BE2C (cell line): Measurements from ENCODE around the gene CDC5L.

ENCODE experiments used
- DNase-seq: peaks from one replicate; pipeline ENCODE4 v3.0.0-alpha.2; 2020
- H3K27me3 ChIP-seq: fragments of 250-450 bp; sonication (Bioruptor Pico); 2 replicates; pipeline ENCODE4 v1.5.1; 2020; ENCODE audit warnings: mild to moderate bottlenecking
- H3K36me3 ChIP-seq: fragments of 250-450 bp; sonication (Bioruptor Pico); 2 replicates; pipeline ENCODE4 v1.5.1; 2020; ENCODE audit warnings: mild to moderate bottlenecking
- H3K4me1 ChIP-seq: fragments of 250-450 bp; sonication (Bioruptor Pico); 2 replicates; pipeline ENCODE4 v1.5.1; 2020
- H3K4me3 ChIP-seq: 2 replicates; pipeline ENCODE4 v1.5.1; 2011; ENCODE audit warnings: low read depth, low read length
- H3K9me3 ChIP-seq: fragments of 250-450 bp; sonication (Bioruptor Pico); 2 replicates; pipeline ENCODE4 v1.5.1; 2020
- TF ChIP-seq, protein P1 (sequence below): IDR thresholded peaks from 2 replicates; pipeline ENCODE4 v1.5.1; 2012; ENCODE audit warnings: mild to moderate bottlenecking, low read depth, low read length

CDC5L gene

DNA sequence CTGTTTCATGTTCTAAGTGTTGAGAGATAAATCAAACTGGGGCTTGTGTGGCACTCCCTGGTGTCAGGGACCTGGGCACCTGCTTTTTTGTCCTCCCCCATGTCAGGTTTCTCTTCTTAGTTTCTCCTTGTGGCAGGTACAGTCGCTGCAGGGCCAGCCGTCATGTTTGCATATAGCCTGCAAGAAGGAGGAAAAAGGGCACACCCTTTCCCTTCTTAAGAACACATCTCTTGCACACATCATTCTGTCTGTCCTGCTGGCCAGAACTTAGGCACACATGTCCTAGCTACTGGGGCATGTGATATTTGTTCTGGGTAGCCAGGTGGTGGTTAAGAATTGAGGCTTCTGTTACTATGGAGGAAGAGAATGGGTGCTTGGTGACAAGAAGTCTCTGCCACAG, 27.9 kb downstream of the CDC5L start:
- no peak for DNase-seq
- Histone ChIP-seq H3K4me1 (no peaks in the 10 kb centered on the region), H3K4me3 (no peak overlapping the region), H3K36me3 (peaks cover 71% of the 10 kb centered on the region), H3K9me3 (no peaks in the 10 kb centered on the region), H3K27me3 (no peaks in the 10 kb centered on the region)
- TF ChIP-seq, protein P1, sequence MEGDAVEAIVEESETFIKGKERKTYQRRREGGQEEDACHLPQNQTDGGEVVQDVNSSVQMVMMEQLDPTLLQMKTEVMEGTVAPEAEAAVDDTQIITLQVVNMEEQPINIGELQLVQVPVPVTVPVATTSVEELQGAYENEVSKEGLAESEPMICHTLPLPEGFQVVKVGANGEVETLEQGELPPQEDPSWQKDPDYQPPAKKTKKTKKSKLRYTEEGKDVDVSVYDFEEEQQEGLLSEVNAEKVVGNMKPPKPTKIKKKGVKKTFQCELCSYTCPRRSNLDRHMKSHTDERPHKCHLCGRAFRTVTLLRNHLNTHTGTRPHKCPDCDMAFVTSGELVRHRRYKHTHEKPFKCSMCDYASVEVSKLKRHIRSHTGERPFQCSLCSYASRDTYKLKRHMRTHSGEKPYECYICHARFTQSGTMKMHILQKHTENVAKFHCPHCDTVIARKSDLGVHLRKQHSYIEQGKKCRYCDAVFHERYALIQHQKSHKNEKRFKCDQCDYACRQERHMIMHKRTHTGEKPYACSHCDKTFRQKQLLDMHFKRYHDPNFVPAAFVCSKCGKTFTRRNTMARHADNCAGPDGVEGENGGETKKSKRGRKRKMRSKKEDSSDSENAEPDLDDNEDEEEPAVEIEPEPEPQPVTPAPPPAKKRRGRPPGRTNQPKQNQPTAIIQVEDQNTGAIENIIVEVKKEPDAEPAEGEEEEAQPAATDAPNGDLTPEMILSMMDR: no peak; the same call in 1 of the 2 replicates

DNA sequence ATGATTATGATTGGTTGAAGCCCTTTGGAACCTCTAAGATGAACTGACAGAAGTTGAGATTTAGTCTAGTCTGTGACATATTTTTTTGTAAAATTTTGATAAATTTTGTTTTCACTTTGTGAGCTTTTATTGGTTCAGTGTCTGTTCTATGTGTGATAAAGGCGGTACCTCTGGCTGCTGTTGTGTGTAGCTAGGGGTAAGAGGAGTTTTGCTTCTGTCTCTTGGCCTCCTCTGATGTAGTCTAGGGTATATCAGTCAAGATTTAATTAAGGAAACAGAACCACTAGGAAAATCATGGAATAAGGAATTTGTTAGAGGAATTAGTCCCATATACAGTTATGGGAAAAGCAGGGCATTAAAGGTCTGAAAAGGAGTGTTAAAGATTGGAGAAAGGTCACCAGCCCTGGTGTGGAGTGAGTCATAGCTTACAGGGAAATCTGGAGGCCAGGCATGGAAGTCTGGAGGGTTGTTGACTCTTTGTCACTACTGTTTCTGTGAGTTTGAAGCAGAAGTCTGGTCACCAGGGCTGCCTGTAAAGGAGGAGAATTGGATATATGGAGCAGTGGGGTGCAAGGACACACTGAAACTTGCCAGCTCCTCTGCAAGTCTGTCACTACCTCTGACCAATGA, 28.5 kb downstream of the CDC5L start:
- no peaks in the 10 kb centered on the region for H3K4me1 ChIP-seq
- H3K27me3 ChIP-seq: no peaks in the 10 kb centered on the region
- TF ChIP-seq, protein P1: no peak
- peaks cover 76% of the 10 kb centered on the region for H3K36me3 ChIP-seq
- H3K4me3 ChIP-seq: no peak overlapping the region
- no peak for DNase-seq
- H3K9me3 ChIP-seq: no peaks in the 10 kb centered on the region

DNA sequence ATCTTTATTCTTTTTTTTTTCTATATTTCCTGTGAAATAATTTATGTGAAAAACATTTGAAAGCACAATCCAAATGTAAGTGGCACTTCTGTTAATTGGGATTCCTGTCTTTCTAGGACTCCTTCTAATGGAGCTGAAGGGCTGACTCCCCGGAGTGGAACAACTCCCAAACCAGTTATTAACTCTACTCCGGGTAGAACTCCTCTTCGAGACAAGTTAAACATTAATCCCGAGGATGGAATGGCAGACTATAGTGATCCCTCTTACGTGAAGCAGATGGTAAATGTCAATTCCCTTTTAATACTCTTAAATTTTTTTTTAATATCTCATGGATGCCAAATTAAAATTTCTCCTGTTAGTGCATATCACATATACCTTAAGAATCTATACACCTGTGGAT, 35.0 kb downstream of the CDC5L start:
- Histone ChIP-seq H3K36me3 (peaks cover 79% of the 10 kb centered on the region), H3K4me1 (no peaks in the 10 kb centered on the region), H3K4me3 (no peak overlapping the region), H3K9me3 (no peaks in the 10 kb centered on the region), H3K27me3 (no peaks in the 10 kb centered on the region)
- DNase-seq: no peak
- TF ChIP-seq, protein P1: no peak

DNA sequence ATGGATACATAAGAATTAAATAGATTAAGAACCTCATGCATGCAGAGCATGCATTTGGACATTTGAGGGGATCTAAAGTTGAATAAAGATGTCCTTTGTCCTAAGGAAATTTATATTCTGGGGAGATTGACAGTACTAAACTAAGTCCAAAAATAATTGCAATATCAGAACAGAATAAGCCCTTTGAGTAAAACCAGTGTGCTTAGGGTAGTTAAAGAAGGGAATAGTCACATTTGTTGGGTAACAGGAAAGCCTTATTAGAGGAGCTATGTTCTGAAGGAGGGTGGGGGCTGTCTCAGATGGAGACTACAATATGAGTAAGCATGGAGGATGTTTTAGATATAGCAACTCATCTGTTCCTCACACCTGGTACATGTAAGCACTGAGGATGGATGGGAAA, 35.8 kb downstream of the CDC5L start:
- no peak for DNase-seq
- Histone ChIP-seq H3K4me3 (no peak overlapping the region), H3K4me1 (no peaks in the 10 kb centered on the region), H3K9me3 (no peaks in the 10 kb centered on the region), H3K36me3 (peaks cover 76% of the 10 kb centered on the region), H3K27me3 (no peaks in the 10 kb centered on the region)
- TF ChIP-seq, protein P1: no peak

DNA sequence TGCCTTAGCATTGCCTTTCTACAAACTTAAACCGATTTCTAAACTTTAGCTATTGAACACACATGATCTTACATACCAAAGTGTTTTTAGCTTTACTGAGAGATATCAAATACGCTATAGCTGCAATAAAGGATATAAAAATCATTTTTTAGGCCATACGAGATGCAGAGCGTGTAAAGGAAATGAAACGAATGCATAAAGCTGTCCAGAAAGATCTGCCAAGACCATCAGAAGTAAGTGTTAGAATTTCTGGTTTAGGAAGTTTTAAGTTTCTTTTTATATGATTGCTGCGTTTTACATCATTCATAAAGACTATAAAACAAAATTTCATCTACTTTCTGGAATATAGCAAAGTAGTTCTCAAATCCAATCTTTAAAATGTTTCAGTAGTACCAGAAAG, 38.4 kb downstream of the CDC5L start:
- no peaks in the 10 kb centered on the region for H3K27me3 ChIP-seq
- H3K4me3 ChIP-seq: no peak overlapping the region
- TF ChIP-seq, protein P1: no peak
- H3K4me1 ChIP-seq: no peaks in the 10 kb centered on the region
- DNase-seq: no peak
- H3K36me3 ChIP-seq: peaks cover 66% of the 10 kb centered on the region
- H3K9me3 ChIP-seq: no peaks in the 10 kb centered on the region

DNA sequence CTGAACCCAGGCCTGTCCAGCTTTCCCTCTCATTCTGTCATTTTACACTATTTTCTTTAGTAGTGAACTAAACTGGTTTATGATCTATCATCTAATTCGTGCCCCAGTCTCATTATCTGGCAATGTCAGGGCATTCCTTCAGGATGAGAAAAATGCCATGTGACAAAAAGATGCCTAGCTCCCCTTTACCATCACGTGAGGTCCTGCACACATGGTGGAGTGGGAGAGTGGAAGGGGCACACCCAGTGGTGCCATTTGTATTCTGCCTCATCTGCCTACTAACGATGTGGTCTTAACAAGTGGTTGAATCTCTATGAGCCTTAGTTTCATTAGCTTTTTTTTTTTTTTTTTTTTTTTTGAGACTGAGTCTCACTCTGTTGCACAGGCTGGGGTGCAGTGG, 41.2 kb downstream of the CDC5L start:
- TF ChIP-seq, protein P1: no peak
- Histone ChIP-seq H3K36me3 (peaks cover 54% of the 10 kb centered on the region), H3K4me3 (no peak overlapping the region), H3K27me3 (no peaks in the 10 kb centered on the region), H3K9me3 (no peaks in the 10 kb centered on the region), H3K4me1 (no peaks in the 10 kb centered on the region)
- no peak for DNase-seq
